Ovary (tissue), 3 donors: ENCODE measurements around the gene WNT11.

Experiments used
- CTCF ChIP-seq, 3 donors: fragments of 450-650 bp in 2 of 3; fragments of 200-600 bp in 1 of 3; IDR thresholded peaks; one replicate each; pipeline versions ENCODE4 v1.5.1 to v1.8.0; 2016 to 2022; ENCODE audit warnings: antibody characterized with exemption in 3 of 3, mild to moderate bottlenecking in 1 of 3
- EP300 ChIP-seq: sonication (generic); formaldehyde crosslinking; IDR thresholded peaks from one replicate; pipeline ENCODE4 v1.6.1; 2017; ENCODE audit warnings: antibody characterized with exemption
- POLR2A ChIP-seq: fragments of 450-650 bp; IDR thresholded peaks from one replicate; pipeline ENCODE4 v1.6.1; 2017; ENCODE audit warnings: antibody characterized with exemption, mild to moderate bottlenecking, moderate library complexity
- donor health status: DM: no; HTN: no; CAD: no.

- TF ChIP-seq CTCF (IDR thresholded peaks at IDR 0.05) = no peak
- TF ChIP-seq EP300 = no peak
- no peak for TF ChIP-seq POLR2A
Observed at GRCh38 chr11:76250520-76251225, 44.4 kb upstream of the WNT11 start.
